HG03159 (cell line): ENCODE measurements around the gene VAX1.
"Not testable (repeated sequence)": the region's sequence is repeated elsewhere in the genome, so short reads cannot be mapped to it uniquely, and the experiment has no call there.

Source experiments
- ATAC-seq: cut with Tn5 transposase; IDR thresholded peaks from one replicate; pipeline ENCODE4 v1.9.1; 2021; ENCODE audit warnings: mild to moderate bottlenecking, moderate library complexity; ENCODE audit not compliant: unreplicated experiment

VAX1 gene, protein sequence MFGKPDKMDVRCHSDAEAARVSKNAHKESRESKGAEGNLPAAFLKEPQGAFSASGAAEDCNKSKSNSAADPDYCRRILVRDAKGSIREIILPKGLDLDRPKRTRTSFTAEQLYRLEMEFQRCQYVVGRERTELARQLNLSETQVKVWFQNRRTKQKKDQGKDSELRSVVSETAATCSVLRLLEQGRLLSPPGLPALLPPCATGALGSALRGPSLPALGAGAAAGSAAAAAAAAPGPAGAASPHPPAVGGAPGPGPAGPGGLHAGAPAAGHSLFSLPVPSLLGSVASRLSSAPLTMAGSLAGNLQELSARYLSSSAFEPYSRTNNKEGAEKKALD

GRCh38 chr10:117137911-117138642 is at the start of gene VAX1:
TSS of gene VAX1 (minus strand) at chr10:117138270. CDS start at chr10:117138056, 214 bp downstream.
- ATAC-seq: no peak

DNA sequence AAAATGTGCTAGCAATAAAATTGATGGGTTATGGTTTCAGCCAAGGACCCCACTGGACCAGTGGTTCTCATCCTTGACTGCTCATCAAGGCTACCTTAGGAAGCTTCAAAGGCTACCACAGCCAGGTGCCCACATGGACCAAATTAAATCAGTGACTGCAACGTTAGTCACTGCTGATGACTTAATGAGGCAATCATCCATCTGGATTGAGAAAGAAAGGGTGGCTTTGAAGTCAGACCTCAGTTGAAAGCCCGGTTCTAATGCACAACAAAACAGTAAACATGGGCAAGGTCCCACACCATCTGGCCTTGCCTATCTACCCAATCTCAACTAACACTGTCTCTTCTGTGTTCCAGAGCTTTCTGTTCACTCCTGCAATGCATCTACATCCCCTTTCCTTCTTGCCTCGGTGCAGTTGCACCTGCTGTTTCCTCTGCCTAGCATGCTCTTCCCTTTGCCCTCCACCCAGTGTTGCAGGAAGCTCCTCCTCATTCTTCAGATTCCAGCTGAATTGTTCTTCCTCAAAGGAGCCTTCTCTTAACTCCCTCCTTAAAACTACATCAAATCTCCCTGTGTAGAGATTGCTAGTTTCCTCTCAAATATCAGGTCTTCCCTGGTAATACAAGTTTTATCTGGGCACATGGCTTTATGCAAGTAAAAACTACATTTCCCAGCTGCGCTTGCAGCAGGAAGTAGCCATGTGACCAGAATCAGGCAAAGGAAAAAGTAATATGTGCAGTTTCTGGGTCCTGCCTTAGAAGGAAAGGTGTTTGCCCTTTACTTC is 49.0 kb upstream of the VAX1 start:
- ATAC-seq: no peak

GRCh38 chr10:117185817-117186216 is 47.7 kb upstream of the VAX1 start:
- ATAC-seq: not testable (repeated sequence)

- no peak for ATAC-seq
Measured at GRCh38 chr10:117184821-117185220, 46.8 kb upstream of the VAX1 start.

DNA sequence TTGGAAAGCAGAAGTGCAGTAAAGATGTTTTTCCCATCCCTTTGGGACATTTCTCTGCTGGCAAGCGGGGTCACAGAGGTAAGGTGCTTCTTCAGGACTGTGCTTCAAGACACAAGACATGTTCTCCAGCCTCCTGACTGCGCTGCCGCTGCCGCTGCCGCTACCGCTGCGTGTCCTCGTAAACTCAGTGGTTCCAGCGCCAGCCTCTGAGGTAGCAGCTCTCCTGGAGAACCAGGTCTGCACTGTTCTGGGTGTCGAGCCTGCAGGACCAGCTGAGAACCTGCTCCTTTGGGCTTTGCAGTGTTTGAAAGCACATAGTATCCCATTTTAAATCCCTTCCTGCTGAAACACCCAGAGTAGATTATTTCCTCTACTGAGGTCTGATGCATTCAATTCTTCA is 46.2 kb upstream of the VAX1 start:
- ATAC-seq: no peak

DNA sequence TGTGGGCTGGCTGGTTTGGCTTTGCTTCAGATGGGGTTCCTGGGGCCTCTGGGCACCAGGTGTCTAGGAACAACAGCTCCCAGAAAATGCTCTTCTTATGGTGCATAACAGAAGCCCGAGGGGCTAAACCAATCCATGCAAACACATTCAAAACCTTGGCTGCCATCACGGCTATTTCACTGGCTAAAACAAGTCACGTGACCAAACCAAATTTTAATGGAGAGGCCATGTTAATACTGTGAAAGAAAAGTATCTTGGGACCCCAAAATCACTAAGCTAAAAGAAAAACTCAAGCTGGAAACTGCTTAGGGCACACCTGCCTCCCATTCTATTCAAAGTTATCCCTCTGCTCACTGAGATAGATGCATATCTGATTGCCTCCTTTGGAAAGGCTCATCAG is 40.1 kb upstream of the VAX1 start:
- no peak for ATAC-seq

GRCh38 chr10:117175901-117176534 is 37.9 kb upstream of the VAX1 start:
- peak; percentile 54 for ATAC-seq

DNA sequence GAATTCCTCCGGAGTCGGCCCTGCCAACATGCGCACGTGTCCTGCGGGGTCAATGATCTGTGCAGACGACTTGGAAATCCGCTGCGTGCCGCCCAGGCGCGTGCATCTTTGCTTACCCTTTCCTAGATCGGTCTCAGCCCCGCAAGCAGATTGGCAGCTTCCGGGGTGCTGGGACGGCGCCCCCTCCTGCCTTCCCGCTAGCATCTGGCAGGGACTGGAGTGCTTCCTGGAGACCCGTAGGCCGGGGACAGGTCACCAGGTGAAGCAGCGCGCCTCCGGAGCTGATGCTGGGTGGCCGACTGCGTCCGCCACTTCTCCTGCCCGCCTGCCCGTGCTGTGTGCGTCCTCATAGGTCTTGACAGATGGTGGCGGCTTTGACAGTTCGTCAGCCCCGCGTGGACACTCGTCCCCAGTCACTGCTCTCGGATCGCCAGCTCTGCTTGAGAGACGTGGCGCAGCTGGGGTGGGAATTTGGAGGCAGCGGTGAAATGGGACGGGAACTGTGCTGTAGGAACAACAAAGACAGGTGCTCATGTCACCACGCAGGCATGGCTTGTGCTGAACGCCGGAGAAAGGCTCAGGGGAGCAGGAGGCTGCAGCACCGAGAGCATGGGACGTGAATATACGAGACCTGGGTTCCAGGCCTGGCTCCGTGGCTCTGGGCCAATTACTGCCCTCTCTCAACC is 37.3 kb upstream of the VAX1 start:
- ATAC-seq: peak; percentile 46

GRCh38 chr10:117174439-117175214 is 36.6 kb upstream of the VAX1 start:
- peak; percentile 90 for ATAC-seq

GRCh38 chr10:117170244-117170643 is 32.2 kb upstream of the VAX1 start:
- ATAC-seq: no peak

- no peak for ATAC-seq
Measured at GRCh38 chr10:117169480-117169879, 31.4 kb upstream of the VAX1 start.

DNA sequence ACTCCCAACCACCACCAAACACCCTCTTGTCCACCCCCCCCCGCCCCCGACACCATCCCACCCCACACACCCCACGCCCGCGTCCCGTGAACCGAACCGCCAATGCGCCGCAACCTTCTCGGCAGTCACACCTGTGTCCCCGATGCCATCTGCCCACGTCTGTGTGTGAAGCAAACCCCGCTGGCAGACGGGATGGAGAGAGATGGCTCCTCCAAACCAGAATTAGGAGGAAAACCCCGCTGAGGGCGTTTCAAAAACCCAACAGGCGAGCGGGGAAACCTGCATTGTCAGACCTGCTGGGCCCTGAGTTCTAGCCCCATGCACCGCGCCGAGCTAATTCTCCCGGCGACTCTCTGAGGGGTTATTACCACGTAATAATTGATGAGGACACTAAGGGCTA is 30.7 kb upstream of the VAX1 start:
- no peak for ATAC-seq

DNA sequence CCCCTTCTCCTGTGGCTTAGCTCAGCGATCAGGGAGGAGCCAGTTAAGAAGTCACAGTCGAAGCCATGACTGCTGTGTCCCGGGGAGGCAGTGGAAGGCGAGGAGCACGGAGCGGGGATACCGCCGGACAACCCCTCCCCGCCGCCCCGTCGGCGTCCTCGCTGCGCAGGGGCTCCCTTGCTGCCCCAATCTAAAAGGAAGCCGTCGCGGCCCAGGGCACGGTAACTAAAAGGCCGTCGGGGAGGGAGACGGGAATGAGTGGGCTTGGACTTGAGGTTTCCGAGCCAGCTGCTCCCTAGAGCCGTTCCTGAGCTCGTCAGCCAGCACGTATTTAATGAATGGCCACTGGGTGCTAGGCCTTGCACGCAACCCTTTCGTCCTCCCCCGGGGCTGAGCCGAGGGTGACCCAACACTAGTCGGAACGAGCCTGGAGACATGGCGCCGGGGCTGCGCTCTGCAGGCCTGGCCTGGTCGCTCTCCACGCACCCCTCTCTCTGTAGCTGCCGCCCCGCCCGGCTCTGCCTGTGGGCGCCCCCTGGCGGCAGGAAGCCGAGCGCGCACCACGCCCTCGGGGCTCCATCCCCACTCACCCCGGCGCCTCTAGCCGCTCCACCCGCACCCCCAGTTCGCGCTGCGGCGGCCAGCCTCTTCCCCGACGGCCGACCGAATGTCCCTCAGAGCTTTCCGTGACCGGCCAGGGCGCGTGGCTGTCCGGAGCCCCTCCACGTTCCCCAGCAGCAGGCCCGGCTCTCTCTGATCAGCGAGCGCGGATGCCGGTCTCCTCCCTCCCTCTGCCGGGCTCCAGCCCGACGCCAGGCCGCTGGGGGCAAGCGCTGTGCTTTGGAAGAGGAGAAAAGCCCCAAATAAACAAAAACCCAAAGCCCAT is 30.0 kb upstream of the VAX1 start:
- peak; percentile 77 for ATAC-seq

GRCh38 chr10:117167346-117167788 is 29.3 kb upstream of the VAX1 start:
- no peak for ATAC-seq

DNA sequence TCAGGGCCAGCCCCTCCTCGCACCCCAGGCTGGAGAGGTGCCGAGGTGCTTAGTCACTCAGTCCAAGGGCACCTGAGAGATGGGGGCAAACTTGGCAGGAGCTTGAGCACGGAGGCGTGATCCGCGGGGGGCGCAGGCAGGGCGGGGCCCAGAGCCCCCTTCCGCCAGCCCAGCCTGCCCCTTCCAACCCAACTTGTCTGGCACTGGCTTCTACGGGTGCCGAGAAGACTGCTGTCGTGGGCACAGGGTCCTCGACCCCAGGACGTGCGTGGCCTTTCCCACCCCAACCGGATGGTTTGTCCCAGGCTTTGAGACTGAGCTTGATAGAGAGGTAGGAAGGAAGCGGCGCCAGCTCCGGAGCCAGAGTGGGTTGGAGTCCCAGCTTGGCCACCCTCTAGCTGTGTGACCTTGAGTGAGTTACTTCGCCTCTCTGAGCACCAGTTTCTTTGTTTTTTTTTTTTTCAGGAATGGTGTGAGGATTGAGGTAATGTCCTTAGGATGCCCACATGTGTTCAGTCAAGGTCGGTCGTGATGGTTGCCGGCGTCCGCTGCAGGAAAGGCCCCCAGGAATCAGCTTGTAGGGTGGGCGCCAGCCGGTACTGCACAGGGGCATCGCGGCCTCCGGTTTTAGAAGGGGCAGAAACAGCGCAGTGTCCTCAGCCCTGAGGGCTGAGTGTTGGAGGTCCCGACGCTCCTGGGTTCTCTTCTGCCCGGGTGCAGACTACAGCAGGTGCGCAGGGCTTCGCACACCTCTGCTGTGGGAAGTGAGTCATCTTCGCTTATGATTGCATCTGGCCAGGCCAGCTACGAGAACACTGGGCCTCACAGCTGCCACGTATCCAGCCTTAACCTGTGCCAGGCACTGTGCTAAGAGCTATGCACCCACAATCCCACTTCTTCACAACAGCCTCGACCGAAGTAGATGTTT is 28.6 kb upstream of the VAX1 start:
- no peak for ATAC-seq

- no peak for ATAC-seq
Measured at GRCh38 chr10:117165538-117166417, 27.7 kb upstream of the VAX1 start.
